Kidney epithelial cell (primary cell): ENCODE results near the gene BOLA1. TPM values are rescaled to one million over a fixed set of nuclear protein-coding genes. Genes with fewer than 3 reads are reported as not detected.
A peak's percentile ranks its signal among the peaks of the same experiment; 100 is the strongest.
"Not testable (repeated sequence)": the region's sequence is repeated elsewhere in the genome, so short reads cannot be mapped to it uniquely, and the experiment has no call there.

Source experiments
- DNase-seq: peaks from one replicate; pipeline ENCODE4 v3.0.0-alpha.2; 2010; ENCODE audit warnings: low read depth
- H3K27me3 ChIP-seq: 2 replicates; pipeline ENCODE4 v1.6.0; 2011; ENCODE audit warnings: low read length; ENCODE audit not compliant: control insufficient read depth, insufficient read depth
- H3K36me3 ChIP-seq: 2 replicates; pipeline ENCODE4 v1.5.1; 2011; ENCODE audit warnings: low read length; ENCODE audit not compliant: control insufficient read depth, insufficient read depth
- H3K4me3 ChIP-seq: 2 replicates; pipeline ENCODE4 v1.5.1; 2011; ENCODE audit warnings: low read depth, mild to moderate bottlenecking, control low read depth, low read length
- total RNA-seq: library from RNA; depleted of rRNA; stranded (reverse); fragments of >200 nt; gene quantifications from 2 replicates; pipeline ENCODE4 v1.2.3, GENCODE V29; 2015
- TF ChIP-seq, protein P1 (sequence below): IDR thresholded peaks from 2 replicates; pipeline ENCODE4 v1.5.1; 2011; ENCODE audit warnings: mild to moderate bottlenecking, moderate library complexity, low read length, control low read depth, inconsistent platforms; ENCODE audit not compliant: insufficient read depth, poor library complexity, severe bottlenecking

Gene BOLA1
- total RNA-seq, 1 donor from 2014 or later, result 17.7 TPM

DNA sequence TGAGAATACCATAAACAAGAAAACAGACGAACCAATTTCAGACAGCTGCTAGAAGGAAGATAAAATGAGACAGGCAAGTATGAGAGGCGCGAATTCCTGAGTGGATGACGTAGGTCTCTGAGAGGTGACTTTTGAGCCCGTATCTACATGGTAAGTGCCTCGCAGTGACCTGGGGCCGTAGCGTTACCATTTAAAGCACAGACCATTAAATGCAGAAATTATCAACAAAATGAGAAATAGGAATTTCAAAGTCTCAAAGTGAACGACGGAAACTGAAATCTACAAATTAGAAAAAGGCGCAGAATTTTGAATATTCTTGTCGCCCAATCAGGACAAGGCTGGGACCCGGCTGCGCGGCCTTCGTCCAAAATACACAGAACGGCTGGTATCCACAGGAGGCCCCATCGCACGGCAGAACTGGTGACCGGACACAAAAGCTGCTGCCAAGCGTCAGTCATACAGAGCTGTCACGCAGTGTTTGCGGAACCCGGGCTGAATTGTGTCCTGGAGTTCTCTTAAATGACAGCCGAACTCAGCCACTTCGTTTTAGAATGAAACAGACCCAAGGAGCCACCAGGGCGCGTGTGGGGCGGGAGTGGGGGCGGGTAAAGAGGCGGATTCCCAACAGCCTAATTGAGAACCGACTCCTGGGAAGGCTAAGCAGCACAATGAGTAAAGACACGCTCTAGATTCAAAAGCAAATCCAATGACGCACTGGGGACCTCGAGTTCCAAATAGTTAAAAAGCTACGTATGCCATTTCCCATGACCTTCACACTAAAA, 13.8 kb upstream of the BOLA1 start:
- DNase-seq, result no peak
- Histone ChIP-seq H3K4me3 (peak overlapping the region; percentile 60), H3K27me3 (no peaks in the 10 kb centered on the region), H3K36me3 (no peaks in the 10 kb centered on the region)
- TF ChIP-seq, protein P1, sequence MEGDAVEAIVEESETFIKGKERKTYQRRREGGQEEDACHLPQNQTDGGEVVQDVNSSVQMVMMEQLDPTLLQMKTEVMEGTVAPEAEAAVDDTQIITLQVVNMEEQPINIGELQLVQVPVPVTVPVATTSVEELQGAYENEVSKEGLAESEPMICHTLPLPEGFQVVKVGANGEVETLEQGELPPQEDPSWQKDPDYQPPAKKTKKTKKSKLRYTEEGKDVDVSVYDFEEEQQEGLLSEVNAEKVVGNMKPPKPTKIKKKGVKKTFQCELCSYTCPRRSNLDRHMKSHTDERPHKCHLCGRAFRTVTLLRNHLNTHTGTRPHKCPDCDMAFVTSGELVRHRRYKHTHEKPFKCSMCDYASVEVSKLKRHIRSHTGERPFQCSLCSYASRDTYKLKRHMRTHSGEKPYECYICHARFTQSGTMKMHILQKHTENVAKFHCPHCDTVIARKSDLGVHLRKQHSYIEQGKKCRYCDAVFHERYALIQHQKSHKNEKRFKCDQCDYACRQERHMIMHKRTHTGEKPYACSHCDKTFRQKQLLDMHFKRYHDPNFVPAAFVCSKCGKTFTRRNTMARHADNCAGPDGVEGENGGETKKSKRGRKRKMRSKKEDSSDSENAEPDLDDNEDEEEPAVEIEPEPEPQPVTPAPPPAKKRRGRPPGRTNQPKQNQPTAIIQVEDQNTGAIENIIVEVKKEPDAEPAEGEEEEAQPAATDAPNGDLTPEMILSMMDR, result no peak

DNA sequence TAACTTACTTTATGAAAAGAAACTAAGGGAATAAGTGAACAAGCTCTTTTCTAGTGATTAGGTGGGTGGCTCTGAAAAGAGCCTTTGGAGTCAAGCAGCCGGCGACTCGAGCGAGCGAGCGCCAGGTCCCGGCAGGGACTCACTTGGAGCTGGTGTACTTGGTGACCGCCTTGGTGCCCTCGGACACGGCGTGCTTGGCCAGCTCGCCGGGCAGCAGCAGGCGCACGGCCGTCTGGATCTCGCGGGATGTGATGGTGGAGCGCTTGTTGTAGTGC, 13.3 kb upstream of the BOLA1 start:
- H3K4me3 ChIP-seq, result peak overlapping the region; percentile 60
- not testable (repeated sequence) for H3K36me3 ChIP-seq, H3K27me3 ChIP-seq, DNase-seq

DNA sequence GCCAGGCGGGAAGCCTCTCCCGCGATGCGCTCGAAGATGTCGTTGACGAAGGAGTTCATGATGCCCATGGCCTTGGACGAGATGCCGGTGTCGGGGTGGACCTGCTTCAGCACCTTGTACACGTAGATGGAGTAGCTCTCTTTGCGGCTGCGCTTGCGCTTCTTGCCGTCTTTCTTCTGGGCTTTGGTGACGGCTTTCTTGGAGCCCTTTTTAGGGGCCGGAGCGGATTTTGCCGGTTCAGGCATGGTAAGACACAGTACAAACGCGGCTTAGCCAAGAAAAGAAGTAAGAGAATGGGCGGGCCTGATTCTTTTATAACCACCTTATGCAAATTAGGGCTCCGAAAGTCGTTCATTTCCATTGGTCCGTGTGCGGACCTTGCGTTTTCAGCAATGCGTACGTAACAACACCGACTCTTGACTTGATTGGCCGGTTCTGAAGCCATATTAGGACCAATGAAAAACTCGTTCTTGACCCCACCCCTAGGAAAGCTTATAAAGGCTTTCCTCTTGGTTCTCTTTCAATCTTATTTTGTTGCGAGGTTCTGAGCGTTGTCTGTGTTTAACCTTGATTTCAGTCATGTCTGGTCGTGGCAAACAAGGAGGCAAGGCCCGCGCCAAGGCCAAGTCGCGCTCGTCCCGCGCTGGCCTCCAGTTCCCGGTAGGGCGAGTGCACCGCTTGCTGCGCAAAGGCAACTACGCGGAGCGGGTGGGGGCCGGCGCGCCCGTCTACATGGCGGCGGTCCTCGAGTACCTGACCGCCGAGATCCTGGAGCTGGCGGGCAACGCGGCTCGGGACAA, 12.8 kb upstream of the BOLA1 start:
- TF ChIP-seq, protein P1, result no peak
- Histone ChIP-seq H3K27me3 (no peaks in the 10 kb centered on the region), H3K4me3 (peak overlapping the region; percentile 60), H3K36me3 (no peaks in the 10 kb centered on the region)
- peak; percentile 98 for DNase-seq

DNA sequence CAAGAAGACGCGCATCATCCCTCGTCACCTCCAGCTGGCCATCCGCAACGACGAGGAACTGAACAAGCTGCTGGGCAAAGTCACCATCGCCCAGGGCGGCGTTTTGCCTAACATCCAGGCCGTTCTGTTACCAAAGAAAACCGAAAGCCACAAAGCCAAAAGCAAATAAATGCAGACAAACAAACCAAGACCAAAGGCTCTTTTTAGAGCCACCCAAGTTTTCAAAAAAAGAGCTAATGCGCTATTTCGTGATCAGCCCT, 12.2 kb upstream of the BOLA1 start:
- not testable (repeated sequence) for H3K27me3 ChIP-seq, DNase-seq, H3K36me3 ChIP-seq
- H3K4me3 ChIP-seq, result peak overlapping the region; percentile 55

DNA sequence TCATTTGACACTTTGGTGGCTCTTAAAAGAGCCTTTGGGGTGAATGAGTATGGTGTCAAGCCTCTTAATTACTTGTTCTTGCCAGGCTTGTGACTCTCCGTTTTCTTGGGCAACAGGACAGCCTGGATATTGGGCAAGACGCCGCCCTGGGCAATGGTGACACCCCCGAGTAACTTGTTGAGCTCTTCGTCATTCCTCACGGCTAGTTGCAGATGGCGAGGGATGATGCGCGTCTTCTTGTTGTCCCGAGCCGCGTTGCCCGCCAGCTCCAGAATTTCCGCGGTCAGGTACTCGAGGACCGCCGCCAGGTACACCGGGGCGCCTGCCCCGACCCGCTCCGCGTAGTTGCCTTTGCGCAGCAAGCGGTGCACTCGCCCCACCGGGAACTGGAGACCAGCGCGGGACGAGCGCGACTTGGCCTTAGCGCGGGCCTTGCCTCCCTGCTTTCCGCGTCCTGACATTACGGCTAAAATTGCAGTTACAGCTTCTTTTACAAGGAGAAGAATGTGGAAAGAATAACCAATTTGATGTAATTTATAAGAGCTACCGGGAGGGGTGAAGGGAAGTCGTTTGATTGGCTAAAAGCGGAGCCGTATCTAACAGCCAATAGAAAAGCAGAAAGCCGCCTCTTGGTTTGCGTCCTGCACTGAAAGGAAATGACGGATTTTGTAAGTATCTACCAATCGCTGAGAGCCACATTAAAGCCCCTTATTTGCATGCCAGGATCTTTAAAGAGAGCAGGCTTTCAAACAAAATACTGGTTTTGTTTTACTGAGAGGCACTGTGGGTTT, 11.7 kb upstream of the BOLA1 start:
- H3K36me3 ChIP-seq, result no peaks in the 10 kb centered on the region
- DNase-seq, result peak; percentile 97
- TF ChIP-seq, protein P1, result no peak
- H3K27me3 ChIP-seq, result no peaks in the 10 kb centered on the region
- H3K4me3 ChIP-seq, result peak overlapping the region; percentile 55

DNA sequence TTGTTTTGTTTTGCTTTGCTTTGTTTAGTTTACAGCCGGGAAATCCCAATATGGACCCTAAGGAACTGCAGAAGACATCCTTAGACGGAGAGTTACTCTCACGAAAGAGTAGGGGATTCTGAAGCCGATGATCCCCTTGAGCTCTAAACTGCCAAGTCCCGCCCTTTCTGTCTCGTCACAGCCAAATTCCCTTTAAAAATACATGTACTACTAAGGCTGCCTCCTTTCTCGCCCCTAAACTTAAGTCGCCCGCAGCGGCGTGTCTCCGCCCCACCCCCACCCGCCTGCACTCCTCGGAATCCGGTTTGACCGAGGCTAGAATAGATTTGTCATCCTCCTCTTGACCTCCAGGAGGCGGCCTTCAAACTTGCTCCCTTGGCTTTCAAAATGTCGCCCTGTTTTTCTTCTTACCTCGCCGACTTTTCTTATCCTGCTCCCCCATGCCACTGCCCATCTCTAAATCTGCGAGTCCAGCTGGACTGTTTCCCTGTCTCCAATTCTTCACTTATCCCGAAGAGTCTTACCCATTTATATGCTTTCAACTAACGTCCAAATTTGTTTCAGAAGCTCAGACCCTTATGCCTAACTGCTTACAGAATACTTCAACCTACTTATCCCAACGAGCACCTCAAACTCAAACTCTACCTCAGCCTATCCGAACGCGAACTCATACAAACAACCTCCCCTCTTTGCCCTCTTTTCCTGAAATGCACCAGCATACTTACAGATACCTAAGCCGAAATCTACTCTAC, 10.9 kb upstream of the BOLA1 start:
- Histone ChIP-seq H3K4me3 (peak overlapping the region; percentile 41), H3K36me3 (no peaks in the 10 kb centered on the region), H3K27me3 (no peaks in the 10 kb centered on the region)
- TF ChIP-seq, protein P1, result peak; percentile 70
- no peak for DNase-seq
